Aorta (tissue), 5 donors: ENCODE measurements around the gene JCHAIN. TPM values are rescaled to one million over a fixed set of nuclear protein-coding genes. Genes with fewer than 3 reads are reported as not detected.

Source experiments
- ATAC-seq: fragments of 200-7000 bp; cut with Tn5 transposase; one replicate; pipeline ENCODE4 v1.9.1; 2022; ENCODE audit warnings: moderate library complexity; ENCODE audit not compliant: low FRiP score
- DNase-seq, 2 donors: peaks; one replicate each; pipeline ENCODE4 v3.0.0-alpha.2; 2020
- H3K27ac ChIP-seq, 2 donors: one replicate each; pipeline ENCODE4 v1.5.1; 2013; ENCODE audit warnings: low read length in 2 of 2, mild to moderate bottlenecking in 2 of 2, moderate library complexity in 2 of 2, control low read depth in 1 of 2, inconsistent platforms in 1 of 2, low read depth in 1 of 2
- H3K27me3 ChIP-seq, 2 donors: one replicate each; pipeline ENCODE4 v1.6.1; 2013; ENCODE audit warnings: control low read depth in 1 of 2, low read length in 1 of 2, mild to moderate bottlenecking in 1 of 2, moderate library complexity in 1 of 2; ENCODE audit not compliant: insufficient read depth in 2 of 2, control insufficient read depth in 1 of 2
- H3K36me3 ChIP-seq, 2 donors: one replicate each; pipeline ENCODE4 v1.6.1; 2013; ENCODE audit warnings: control low read depth in 1 of 2, low read length in 1 of 2, mild to moderate bottlenecking in 1 of 2; ENCODE audit not compliant: insufficient read depth in 2 of 2, control insufficient read depth in 1 of 2
- H3K4me1 ChIP-seq, 2 donors: one replicate each; pipeline ENCODE4 v1.6.1; 2013; ENCODE audit warnings: low read length in 2 of 2, control low read depth in 1 of 2, mild to moderate bottlenecking in 1 of 2, moderate library complexity in 1 of 2; ENCODE audit not compliant: insufficient read depth in 2 of 2, control insufficient read depth in 1 of 2
- H3K4me3 ChIP-seq, 2 donors: one replicate each; pipeline ENCODE4 v1.5.1; 2013; ENCODE audit warnings: low read length in 2 of 2, control low read depth in 1 of 2, mild to moderate bottlenecking in 1 of 2
- H3K9me3 ChIP-seq: one replicate; pipeline ENCODE4 v1.6.1; 2013; ENCODE audit warnings: mild to moderate bottlenecking, low read length; ENCODE audit not compliant: control insufficient read depth
- WGBS, 2 donors: extraction: QIAGEN DNeasy Blood & Tissue Kit; methylation state at CpG; one replicate each; pipeline ENCODE4 v1.1.7; 2013; 5-methylcytosine and 5-hydroxymethylcytosine counted together
- intact Hi-C, 2 donors: fragments of 100-400 bp; cut with DNase I; formaldehyde crosslinking; loops; one replicate each; pipeline versions ENCODE4 v1.14.2 to v1.15.0; 2022
- polyA plus RNA-seq, 2 donors: library from polyadenylated mRNA; stranded (reverse); fragments of 200-250 nt; gene quantifications; one replicate each; pipeline ENCODE4 v1.2.3, GENCODE V29; 2013
- total RNA-seq, 2 donors: library from RNA; stranded (reverse); fragmentation: NEBNext Ultra II Directional; extraction: Animal tissue kit (Norgen Biotek cat#: 25700); gene quantifications; one replicate each; pipeline ENCODE4 v1.2.1, GENCODE V29; 2021
- donor health status: healthy with polysubstance abuse.
- donor health status: Bipolar disorder and iron deficiency.
- donor health status: DM: no; HTN: no; CAD: no.
- donor health status: DM: no; HTN: no; CAD: no.
- donor health status: DM: yes; HTN: yes; CAD: no.

The JCHAIN gene
- total and polyA plus RNA-seq, 4 donors: 2.7 to 33.8 (median 15.7) TPM

- intact Hi-C loops: no loop called here
- WGBS, 2 donors: 78 to 87% methylated on average over 2 of the region's 2 CpGs
- H3K4me1 ChIP-seq: peaks cover 0 to 2% of the 10 kb centered on the region in 2 donors
- DNase-seq (no peak), ATAC-seq (no peak)
- H3K4me3 ChIP-seq: no peak overlapping the region
- H3K27ac ChIP-seq: no peak overlapping the region
- H3K9me3 ChIP-seq: peaks cover 1% of the 10 kb centered on the region
- H3K36me3 ChIP-seq: no peaks in the 10 kb centered on the region
- no peaks in the 10 kb centered on the region for H3K27me3 ChIP-seq
These were observed 26.1 kb downstream of the JCHAIN start for GRCh38 chr4:70640192-70640591.

GRCh38 chr4:70637239-70637913 is 28.9 kb downstream of the JCHAIN start:
- H3K27me3 ChIP-seq: no peaks in the 10 kb centered on the region
- peaks cover 1% of the 10 kb centered on the region for H3K9me3 ChIP-seq
- intact Hi-C loops: no loop called here
- 11 to 14% methylated on average over 8 of the region's 8 CpGs for WGBS, 2 donors
- peak overlapping the region in 1 of 2 donors; percentile 76 for H3K4me3 ChIP-seq
- peaks cover 0 to 2% of the 10 kb centered on the region in 2 donors for H3K4me1 ChIP-seq
- DNase-seq: no peak
- ATAC-seq: no peak
- H3K27ac ChIP-seq: no peak overlapping the region
- H3K36me3 ChIP-seq: no peaks in the 10 kb centered on the region

GRCh38 chr4:70634482-70634881 is 31.8 kb downstream of the JCHAIN start:
- Histone ChIP-seq H3K36me3 (no peaks in the 10 kb centered on the region), H3K27me3 (no peaks in the 10 kb centered on the region), H3K27ac (no peak overlapping the region), H3K4me1 (peaks cover 0 to 2% of the 10 kb centered on the region in 2 donors), H3K9me3 (no peaks in the 10 kb centered on the region), H3K4me3 (no peak overlapping the region)
- DNase-seq (no peak), ATAC-seq (no peak)
- intact Hi-C loops: no loop called here
- WGBS, 2 donors: 84% methylated on average over 5 of the region's 5 CpGs

GRCh38 chr4:70632028-70632427 is 34.3 kb downstream of the JCHAIN start:
- ATAC-seq (no peak), DNase-seq (no peak)
- Histone ChIP-seq H3K27ac (no peak overlapping the region), H3K27me3 (no peaks in the 10 kb centered on the region), H3K4me3 (no peak overlapping the region), H3K36me3 (no peaks in the 10 kb centered on the region), H3K4me1 (no peaks in the 10 kb centered on the region), H3K9me3 (no peaks in the 10 kb centered on the region)
- intact Hi-C loops: no loop called here
- 67 to 78% methylated on average over 1 of the region's 1 CpG for WGBS, 2 donors

- DNase-seq: no peak
- H3K27ac ChIP-seq: no peak overlapping the region
- no peak for ATAC-seq
- no peaks in the 10 kb centered on the region for H3K27me3 ChIP-seq
- WGBS, 2 donors: 71 to 76% methylated on average over 3 of the region's 3 CpGs
- no peaks in the 10 kb centered on the region for H3K9me3 ChIP-seq
- no peaks in the 10 kb centered on the region for H3K36me3 ChIP-seq
- intact Hi-C loops: no loop called here
- H3K4me1 ChIP-seq: no peaks in the 10 kb centered on the region
- no peak overlapping the region for H3K4me3 ChIP-seq
These were observed 36.1 kb downstream of the JCHAIN start for GRCh38 chr4:70630162-70630561.

GRCh38 chr4:70629469-70630090 is 36.7 kb downstream of the JCHAIN start:
- Histone ChIP-seq H3K9me3 (no peaks in the 10 kb centered on the region), H3K27me3 (no peaks in the 10 kb centered on the region), H3K27ac (no peak overlapping the region), H3K4me3 (no peak overlapping the region), H3K4me1 (no peaks in the 10 kb centered on the region), H3K36me3 (no peaks in the 10 kb centered on the region)
- ATAC-seq: no peak
- intact Hi-C loops: no loop called here
- no peak for DNase-seq
- WGBS, 2 donors: 59 to 61% methylated on average over 1 of the region's 1 CpG

- Histone ChIP-seq H3K36me3 (no peaks in the 10 kb centered on the region), H3K27me3 (no peaks in the 10 kb centered on the region), H3K4me3 (no peak within 1 kb of the TSS), H3K9me3 (no peaks in the 10 kb centered on the region), H3K4me1 (no peaks in the 10 kb centered on the region), H3K27ac (no peak within 1 kb of the TSS)
- DNase-seq (no peak), ATAC-seq (no peak)
- 82 to 86% methylated on average over 2 of the region's 2 CpGs for WGBS, 2 donors
- intact Hi-C loops: no loop called here
These were observed 37.9 kb downstream of the JCHAIN start, which contains the start of gene ENAM for GRCh38 chr4:70628444-70628843. TSS of gene ENAM (plus strand) at chr4:70628744. CDS start at chr4:70629501, 757 bp downstream.

GRCh38 chr4:70627620-70628019 is 38.7 kb downstream of the JCHAIN start:
- intact Hi-C loops: no loop called here
- ATAC-seq (no peak), DNase-seq (no peak)
- H3K4me3 ChIP-seq: no peak overlapping the region
- no peak overlapping the region for H3K27ac ChIP-seq
- no peaks in the 10 kb centered on the region for H3K27me3 ChIP-seq
- no peaks in the 10 kb centered on the region for H3K36me3 ChIP-seq
- H3K9me3 ChIP-seq: no peaks in the 10 kb centered on the region
- H3K4me1 ChIP-seq: no peaks in the 10 kb centered on the region
- 27 to 34% methylated on average over 1 of the region's 1 CpG for whole genome bisulfite sequencing, 2 donors

- Histone ChIP-seq H3K36me3 (no peaks in the 10 kb centered on the region), H3K27me3 (no peaks in the 10 kb centered on the region), H3K4me3 (no peak overlapping the region), H3K27ac (no peak overlapping the region), H3K9me3 (no peaks in the 10 kb centered on the region), H3K4me1 (no peaks in the 10 kb centered on the region)
- intact Hi-C loops: no loop called here
- 35 to 41% methylated on average over 1 of the region's 1 CpG for WGBS, 2 donors
- ATAC-seq (no peak), DNase-seq (no peak)
These were observed 42.0 kb downstream of the JCHAIN start for GRCh38 chr4:70624226-70624793.
